ENCODE measurements around the gene SLC9C2. TPM values are rescaled to one million over a fixed set of nuclear protein-coding genes. Genes with fewer than 3 reads are reported as not detected.
"Not testable (repeated sequence)": the region's sequence is repeated elsewhere in the genome, so short reads cannot be mapped to it uniquely, and the experiment has no call there.

The SLC9C2 gene
- not detected for total RNA-seq

GRCh38 chr1:173603056-173603591 lies at the start of gene SLC9C2:
TSS of gene SLC9C2 (minus strand) at chr1:173603072. CDS start at chr1:173601776, 1,296 bp downstream.
- peak within 1 kb of the TSS in 1 of 4 donors; percentile 31 for H3K4me3 ChIP-seq
- intact Hi-C loops (cut with DNase I; ENCODE audit: low total_unique reads): no loop called here

GRCh38 chr1:173648880-173649605 lies 46.2 kb upstream of the SLC9C2 start:
- Histone ChIP-seq H3K9me3 (no peaks in the 10 kb centered on the region), H3K27me3 (no peaks in the 10 kb centered on the region), H3K36me3 (no peaks in the 10 kb centered on the region), H3K4me3 (no peak overlapping the region), H3K27ac (no peak overlapping the region), H3K4me1 (no peaks in the 10 kb centered on the region)
- intact Hi-C loops (cut with DNase I; ENCODE audit: low total_unique reads) (no loop called here), in situ Hi-C loops (cut with MboI; ENCODE audit: low sequenced_read_pairs in 4 of 4) (no loop called here)
- DNase-seq: no peak
- TF ChIP-seq CTCF (IDR thresholded peaks at IDR 0.05 in 4 of 5, conservative IDR thresholded peaks at IDR 0.05 in 1 of 5) (no peak), POLR2A (IDR thresholded peaks at IDR 0.05) (no peak)
- no peak for ATAC-seq

More at GRCh38 chr1:173603056-173603591, at the start of gene SLC9C2:
- no peak within 1 kb of the TSS for H3K27ac ChIP-seq
- no peaks in the 10 kb centered on the region for H3K27me3 ChIP-seq
- no peak for TF ChIP-seq CTCF (IDR thresholded peaks at IDR 0.05 in 4 of 5, conservative IDR thresholded peaks at IDR 0.05 in 1 of 5)
- TF ChIP-seq POLR2A (IDR thresholded peaks at IDR 0.05): no peak
- no peaks in the 10 kb centered on the region for H3K9me3 ChIP-seq
- in situ Hi-C loops (cut with MboI; ENCODE audit: low sequenced_read_pairs in 4 of 4): no loop called here
- H3K36me3 ChIP-seq: no peaks in the 10 kb centered on the region
- no peak for ATAC-seq
- no peaks in the 10 kb centered on the region for H3K4me1 ChIP-seq
- DNase-seq: no peak

GRCh38 chr1:173646656-173647055 lies 43.8 kb upstream of the SLC9C2 start:
- TF ChIP-seq CTCF (IDR thresholded peaks at IDR 0.05 in 4 of 5, conservative IDR thresholded peaks at IDR 0.05 in 1 of 5): no peak
- H3K36me3 ChIP-seq: no peaks in the 10 kb centered on the region
- no peaks in the 10 kb centered on the region for H3K9me3 ChIP-seq
- H3K27me3 ChIP-seq: no peaks in the 10 kb centered on the region
- in situ Hi-C loops (cut with MboI; ENCODE audit: low sequenced_read_pairs in 4 of 4): no loop called here
- H3K4me1 ChIP-seq: no peaks in the 10 kb centered on the region
- ATAC-seq (no peak), DNase-seq (no peak)
- H3K4me3 ChIP-seq: no peak overlapping the region
- no peak overlapping the region for H3K27ac ChIP-seq
- intact Hi-C loops (cut with DNase I; ENCODE audit: low total_unique reads): no loop called here

GRCh38 chr1:173642450-173643139 lies 39.7 kb upstream of the SLC9C2 start:
- H3K36me3 ChIP-seq; H3K27me3 ChIP-seq; DNase-seq; in situ Hi-C loops (cut with MboI; ENCODE audit: low sequenced_read_pairs in 4 of 4); H3K27ac ChIP-seq; ATAC-seq; H3K4me3 ChIP-seq; H3K4me1 ChIP-seq; H3K9me3 ChIP-seq; intact Hi-C loops (cut with DNase I; ENCODE audit: low total_unique reads): not testable (repeated sequence)

GRCh38 chr1:173639102-173639501 lies 36.2 kb upstream of the SLC9C2 start:
- no peak for DNase-seq
- no peaks in the 10 kb centered on the region for H3K36me3 ChIP-seq
- no peaks in the 10 kb centered on the region for H3K27me3 ChIP-seq
- no peak overlapping the region for H3K4me3 ChIP-seq
- ATAC-seq: no peak
- H3K27ac ChIP-seq: no peak overlapping the region
- H3K4me1 ChIP-seq: no peaks in the 10 kb centered on the region
- no peaks in the 10 kb centered on the region for H3K9me3 ChIP-seq
- in situ Hi-C loops (cut with MboI; ENCODE audit: low sequenced_read_pairs in 4 of 4) (no loop called here), intact Hi-C loops (cut with DNase I; ENCODE audit: low total_unique reads) (no loop called here)
- no peak for TF ChIP-seq CTCF (IDR thresholded peaks at IDR 0.05 in 4 of 5, conservative IDR thresholded peaks at IDR 0.05 in 1 of 5)
- no peak for TF ChIP-seq POLR2A (IDR thresholded peaks at IDR 0.05)
